ENCODE measurements around the gene MAPK7.

Gene MAPK7

GRCh38 chr17:19380481-19381301 is 2.4 kb downstream of the MAPK7 start:
- DNase-seq (ENCODE audit: low spot score): no peak

GRCh38 chr17:19381361-19381740 is 3.1 kb downstream of the MAPK7 start:
- no peak for DNase-seq (ENCODE audit: low spot score)

GRCh38 chr17:19381741-19382444 is 3.6 kb downstream of the MAPK7 start:
- DNase-seq (ENCODE audit: low spot score): no peak

GRCh38 chr17:19382531-19383444 is 4.5 kb downstream of the MAPK7 start:
- DNase-seq (ENCODE audit: low spot score): no peak

GRCh38 chr17:19383681-19384470 is 5.6 kb downstream of the MAPK7 start:
- peak; percentile 29 for DNase-seq (ENCODE audit: low spot score)

GRCh38 chr17:19384723-19385391 is 6.6 kb downstream of the MAPK7 start:
- DNase-seq (ENCODE audit: low spot score): peak; percentile 77

GRCh38 chr17:19385521-19385983 is 7.3 kb downstream of the MAPK7 start:
- DNase-seq (ENCODE audit: low spot score): no peak

GRCh38 chr17:19386051-19386929 is 8.0 kb downstream of the MAPK7 start:
- peak; percentile 83 for DNase-seq (ENCODE audit: low spot score)

- peak; percentile 86 for DNase-seq (ENCODE audit: low spot score)
These were observed 8.9 kb downstream of the MAPK7 start, which contains the start of gene MFAP4 for GRCh38 chr17:19386974-19387920. Gene MFAP4 (minus strand): TSS chr17:19387190. CDS start chr17:19387155, 35 bp downstream.

GRCh38 chr17:19387921-19388521 is 9.7 kb downstream of the MAPK7 start:
- peak; percentile 82 for DNase-seq (ENCODE audit: low spot score)

- DNase-seq (ENCODE audit: low spot score): no peak
These were observed 10.8 kb downstream of the MAPK7 start for GRCh38 chr17:19388791-19389785.

GRCh38 chr17:19390951-19391350 is 12.7 kb downstream of the MAPK7 start:
- DNase-seq (ENCODE audit: low spot score): no peak

GRCh38 chr17:19391432-19391831 is 13.1 kb downstream of the MAPK7 start:
- DNase-seq (ENCODE audit: low spot score): no peak

- no peak for DNase-seq (ENCODE audit: low spot score)
These were observed 14.0 kb downstream of the MAPK7 start for GRCh38 chr17:19392303-19392702.

- no peak for DNase-seq (ENCODE audit: low spot score)
These were observed 19.3 kb downstream of the MAPK7 start for GRCh38 chr17:19397556-19398041.

- no peak for DNase-seq (ENCODE audit: low spot score)
These were observed 20.2 kb downstream of the MAPK7 start for GRCh38 chr17:19398301-19399181.
